ENCODE results near the gene L3MBTL4. TPM values are rescaled to one million over a fixed set of nuclear protein-coding genes. Genes with fewer than 3 reads are reported as not detected.

Gene L3MBTL4
- total and polyA plus RNA-seq, 9 of the 15 experiments (the other 6 are each of a cell fraction or from before 2014, with no cell fraction given) = not detected

DNA sequence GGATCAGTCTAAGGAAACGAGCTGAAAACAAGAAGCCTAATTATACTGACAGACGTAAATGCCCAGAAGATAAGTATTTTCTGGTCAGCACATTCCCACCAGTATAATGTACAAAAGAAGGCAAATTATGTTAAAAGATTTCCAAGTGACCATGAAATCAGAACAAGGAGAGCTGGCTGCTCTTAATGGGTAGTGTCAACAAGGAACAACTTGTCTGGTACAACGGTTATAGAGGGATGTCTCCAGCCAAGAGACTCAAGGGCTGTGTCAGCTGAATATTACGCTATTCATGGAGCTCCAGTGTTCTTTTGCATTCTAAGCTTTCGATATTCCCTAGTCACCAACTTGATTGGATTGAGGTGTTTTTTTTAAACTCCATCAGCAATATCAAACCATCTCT is 8.6 kb upstream of the L3MBTL4 start (continued):
- TF ChIP-seq, protein P1, sequence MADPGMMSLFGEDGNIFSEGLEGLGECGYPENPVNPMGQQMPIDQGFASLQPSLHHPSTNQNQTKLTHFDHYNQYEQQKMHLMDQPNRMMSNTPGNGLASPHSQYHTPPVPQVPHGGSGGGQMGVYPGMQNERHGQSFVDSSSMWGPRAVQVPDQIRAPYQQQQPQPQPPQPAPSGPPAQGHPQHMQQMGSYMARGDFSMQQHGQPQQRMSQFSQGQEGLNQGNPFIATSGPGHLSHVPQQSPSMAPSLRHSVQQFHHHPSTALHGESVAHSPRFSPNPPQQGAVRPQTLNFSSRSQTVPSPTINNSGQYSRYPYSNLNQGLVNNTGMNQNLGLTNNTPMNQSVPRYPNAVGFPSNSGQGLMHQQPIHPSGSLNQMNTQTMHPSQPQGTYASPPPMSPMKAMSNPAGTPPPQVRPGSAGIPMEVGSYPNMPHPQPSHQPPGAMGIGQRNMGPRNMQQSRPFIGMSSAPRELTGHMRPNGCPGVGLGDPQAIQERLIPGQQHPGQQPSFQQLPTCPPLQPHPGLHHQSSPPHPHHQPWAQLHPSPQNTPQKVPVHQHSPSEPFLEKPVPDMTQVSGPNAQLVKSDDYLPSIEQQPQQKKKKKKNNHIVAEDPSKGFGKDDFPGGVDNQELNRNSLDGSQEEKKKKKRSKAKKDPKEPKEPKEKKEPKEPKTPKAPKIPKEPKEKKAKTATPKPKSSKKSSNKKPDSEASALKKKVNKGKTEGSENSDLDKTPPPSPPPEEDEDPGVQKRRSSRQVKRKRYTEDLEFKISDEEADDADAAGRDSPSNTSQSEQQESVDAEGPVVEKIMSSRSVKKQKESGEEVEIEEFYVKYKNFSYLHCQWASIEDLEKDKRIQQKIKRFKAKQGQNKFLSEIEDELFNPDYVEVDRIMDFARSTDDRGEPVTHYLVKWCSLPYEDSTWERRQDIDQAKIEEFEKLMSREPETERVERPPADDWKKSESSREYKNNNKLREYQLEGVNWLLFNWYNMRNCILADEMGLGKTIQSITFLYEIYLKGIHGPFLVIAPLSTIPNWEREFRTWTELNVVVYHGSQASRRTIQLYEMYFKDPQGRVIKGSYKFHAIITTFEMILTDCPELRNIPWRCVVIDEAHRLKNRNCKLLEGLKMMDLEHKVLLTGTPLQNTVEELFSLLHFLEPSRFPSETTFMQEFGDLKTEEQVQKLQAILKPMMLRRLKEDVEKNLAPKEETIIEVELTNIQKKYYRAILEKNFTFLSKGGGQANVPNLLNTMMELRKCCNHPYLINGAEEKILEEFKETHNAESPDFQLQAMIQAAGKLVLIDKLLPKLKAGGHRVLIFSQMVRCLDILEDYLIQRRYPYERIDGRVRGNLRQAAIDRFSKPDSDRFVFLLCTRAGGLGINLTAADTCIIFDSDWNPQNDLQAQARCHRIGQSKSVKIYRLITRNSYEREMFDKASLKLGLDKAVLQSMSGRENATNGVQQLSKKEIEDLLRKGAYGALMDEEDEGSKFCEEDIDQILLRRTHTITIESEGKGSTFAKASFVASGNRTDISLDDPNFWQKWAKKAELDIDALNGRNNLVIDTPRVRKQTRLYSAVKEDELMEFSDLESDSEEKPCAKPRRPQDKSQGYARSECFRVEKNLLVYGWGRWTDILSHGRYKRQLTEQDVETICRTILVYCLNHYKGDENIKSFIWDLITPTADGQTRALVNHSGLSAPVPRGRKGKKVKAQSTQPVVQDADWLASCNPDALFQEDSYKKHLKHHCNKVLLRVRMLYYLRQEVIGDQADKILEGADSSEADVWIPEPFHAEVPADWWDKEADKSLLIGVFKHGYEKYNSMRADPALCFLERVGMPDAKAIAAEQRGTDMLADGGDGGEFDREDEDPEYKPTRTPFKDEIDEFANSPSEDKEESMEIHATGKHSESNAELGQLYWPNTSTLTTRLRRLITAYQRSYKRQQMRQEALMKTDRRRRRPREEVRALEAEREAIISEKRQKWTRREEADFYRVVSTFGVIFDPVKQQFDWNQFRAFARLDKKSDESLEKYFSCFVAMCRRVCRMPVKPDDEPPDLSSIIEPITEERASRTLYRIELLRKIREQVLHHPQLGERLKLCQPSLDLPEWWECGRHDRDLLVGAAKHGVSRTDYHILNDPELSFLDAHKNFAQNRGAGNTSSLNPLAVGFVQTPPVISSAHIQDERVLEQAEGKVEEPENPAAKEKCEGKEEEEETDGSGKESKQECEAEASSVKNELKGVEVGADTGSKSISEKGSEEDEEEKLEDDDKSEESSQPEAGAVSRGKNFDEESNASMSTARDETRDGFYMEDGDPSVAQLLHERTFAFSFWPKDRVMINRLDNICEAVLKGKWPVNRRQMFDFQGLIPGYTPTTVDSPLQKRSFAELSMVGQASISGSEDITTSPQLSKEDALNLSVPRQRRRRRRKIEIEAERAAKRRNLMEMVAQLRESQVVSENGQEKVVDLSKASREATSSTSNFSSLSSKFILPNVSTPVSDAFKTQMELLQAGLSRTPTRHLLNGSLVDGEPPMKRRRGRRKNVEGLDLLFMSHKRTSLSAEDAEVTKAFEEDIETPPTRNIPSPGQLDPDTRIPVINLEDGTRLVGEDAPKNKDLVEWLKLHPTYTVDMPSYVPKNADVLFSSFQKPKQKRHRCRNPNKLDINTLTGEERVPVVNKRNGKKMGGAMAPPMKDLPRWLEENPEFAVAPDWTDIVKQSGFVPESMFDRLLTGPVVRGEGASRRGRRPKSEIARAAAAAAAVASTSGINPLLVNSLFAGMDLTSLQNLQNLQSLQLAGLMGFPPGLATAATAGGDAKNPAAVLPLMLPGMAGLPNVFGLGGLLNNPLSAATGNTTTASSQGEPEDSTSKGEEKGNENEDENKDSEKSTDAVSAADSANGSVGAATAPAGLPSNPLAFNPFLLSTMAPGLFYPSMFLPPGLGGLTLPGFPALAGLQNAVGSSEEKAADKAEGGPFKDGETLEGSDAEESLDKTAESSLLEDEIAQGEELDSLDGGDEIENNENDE (IDR thresholded peaks at IDR 0.05; ENCODE audit: low read depth, low read length) = no peak
- TF ChIP-seq, protein P2, sequence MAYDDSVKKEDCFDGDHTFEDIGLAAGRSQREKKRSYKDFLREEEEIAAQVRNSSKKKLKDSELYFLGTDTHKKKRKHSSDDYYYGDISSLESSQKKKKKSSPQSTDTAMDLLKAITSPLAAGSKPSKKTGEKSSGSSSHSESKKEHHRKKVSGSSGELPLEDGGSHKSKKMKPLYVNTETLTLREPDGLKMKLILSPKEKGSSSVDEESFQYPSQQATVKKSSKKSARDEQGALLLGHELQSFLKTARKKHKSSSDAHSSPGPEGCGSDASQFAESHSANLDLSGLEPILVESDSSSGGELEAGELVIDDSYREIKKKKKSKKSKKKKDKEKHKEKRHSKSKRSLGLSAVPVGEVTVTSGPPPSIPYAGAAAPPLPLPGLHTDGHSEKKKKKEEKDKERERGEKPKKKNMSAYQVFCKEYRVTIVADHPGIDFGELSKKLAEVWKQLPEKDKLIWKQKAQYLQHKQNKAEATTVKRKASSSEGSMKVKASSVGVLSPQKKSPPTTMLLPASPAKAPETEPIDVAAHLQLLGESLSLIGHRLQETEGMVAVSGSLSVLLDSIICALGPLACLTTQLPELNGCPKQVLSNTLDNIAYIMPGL (CRISPR knock-in tag; IDR thresholded peaks at IDR 0.05) = no peak
- TF ChIP-seq, protein P3, sequence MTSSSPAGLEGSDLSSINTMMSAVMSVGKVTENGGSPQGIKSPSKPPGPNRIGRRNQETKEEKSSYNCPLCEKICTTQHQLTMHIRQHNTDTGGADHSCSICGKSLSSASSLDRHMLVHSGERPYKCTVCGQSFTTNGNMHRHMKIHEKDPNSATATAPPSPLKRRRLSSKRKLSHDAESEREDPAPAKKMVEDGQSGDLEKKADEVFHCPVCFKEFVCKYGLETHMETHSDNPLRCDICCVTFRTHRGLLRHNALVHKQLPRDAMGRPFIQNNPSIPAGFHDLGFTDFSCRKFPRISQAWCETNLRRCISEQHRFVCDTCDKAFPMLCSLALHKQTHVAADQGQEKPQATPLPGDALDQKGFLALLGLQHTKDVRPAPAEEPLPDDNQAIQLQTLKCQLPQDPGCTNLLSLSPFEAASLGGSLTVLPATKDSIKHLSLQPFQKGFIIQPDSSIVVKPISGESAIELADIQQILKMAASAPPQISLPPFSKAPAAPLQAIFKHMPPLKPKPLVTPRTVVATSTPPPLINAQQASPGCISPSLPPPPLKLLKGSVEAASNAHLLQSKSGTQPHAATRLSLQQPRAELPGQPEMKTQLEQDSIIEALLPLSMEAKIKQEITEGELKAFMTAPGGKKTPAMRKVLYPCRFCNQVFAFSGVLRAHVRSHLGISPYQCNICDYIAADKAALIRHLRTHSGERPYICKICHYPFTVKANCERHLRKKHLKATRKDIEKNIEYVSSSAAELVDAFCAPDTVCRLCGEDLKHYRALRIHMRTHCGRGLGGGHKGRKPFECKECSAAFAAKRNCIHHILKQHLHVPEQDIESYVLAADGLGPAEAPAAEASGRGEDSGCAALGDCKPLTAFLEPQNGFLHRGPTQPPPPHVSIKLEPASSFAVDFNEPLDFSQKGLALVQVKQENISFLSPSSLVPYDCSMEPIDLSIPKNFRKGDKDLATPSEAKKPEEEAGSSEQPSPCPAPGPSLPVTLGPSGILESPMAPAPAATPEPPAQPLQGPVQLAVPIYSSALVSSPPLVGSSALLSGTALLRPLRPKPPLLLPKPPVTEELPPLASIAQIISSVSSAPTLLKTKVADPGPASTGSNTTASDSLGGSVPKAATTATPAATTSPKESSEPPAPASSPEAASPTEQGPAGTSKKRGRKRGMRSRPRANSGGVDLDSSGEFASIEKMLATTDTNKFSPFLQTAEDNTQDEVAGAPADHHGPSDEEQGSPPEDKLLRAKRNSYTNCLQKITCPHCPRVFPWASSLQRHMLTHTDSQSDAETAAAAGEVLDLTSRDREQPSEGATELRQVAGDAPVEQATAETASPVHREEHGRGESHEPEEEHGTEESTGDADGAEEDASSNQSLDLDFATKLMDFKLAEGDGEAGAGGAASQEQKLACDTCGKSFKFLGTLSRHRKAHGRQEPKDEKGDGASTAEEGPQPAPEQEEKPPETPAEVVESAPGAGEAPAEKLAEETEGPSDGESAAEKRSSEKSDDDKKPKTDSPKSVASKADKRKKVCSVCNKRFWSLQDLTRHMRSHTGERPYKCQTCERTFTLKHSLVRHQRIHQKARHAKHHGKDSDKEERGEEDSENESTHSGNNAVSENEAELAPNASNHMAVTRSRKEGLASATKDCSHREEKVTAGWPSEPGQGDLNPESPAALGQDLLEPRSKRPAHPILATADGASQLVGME (CRISPR knock-in tag; IDR thresholded peaks at IDR 0.05) = no peak
- TF ChIP-seq NFRKB (IDR thresholded peaks at IDR 0.05; ENCODE audit: low read depth) (no peak), ZNF124 (CRISPR knock-in tag; IDR thresholded peaks at IDR 0.05) (no peak), SMAD1 (IDR thresholded peaks at IDR 0.05; ENCODE audit: low read depth, low read length, partially characterized antibody) (no peak), SIRT6 (IDR thresholded peaks at IDR 0.05; ENCODE audit: low read depth, low read length) (no peak), STAT5A (IDR thresholded peaks at IDR 0.05; ENCODE audit: borderline replicate concordance, low read length) (no peak), ZNF431 (CRISPR knock-in tag; IDR thresholded peaks at IDR 0.05) (no peak)

Data from K562 (cell line).